ENCODE results near the gene ASS1. TPM values are rescaled to one million over a fixed set of nuclear protein-coding genes. Genes with fewer than 3 reads are reported as not detected.

ASS1 gene
- total and polyA plus RNA-seq, 2 donors (not counting 1 experiment from before 2014, with no cell fraction given), result 44.7 to 223 TPM

DNA sequence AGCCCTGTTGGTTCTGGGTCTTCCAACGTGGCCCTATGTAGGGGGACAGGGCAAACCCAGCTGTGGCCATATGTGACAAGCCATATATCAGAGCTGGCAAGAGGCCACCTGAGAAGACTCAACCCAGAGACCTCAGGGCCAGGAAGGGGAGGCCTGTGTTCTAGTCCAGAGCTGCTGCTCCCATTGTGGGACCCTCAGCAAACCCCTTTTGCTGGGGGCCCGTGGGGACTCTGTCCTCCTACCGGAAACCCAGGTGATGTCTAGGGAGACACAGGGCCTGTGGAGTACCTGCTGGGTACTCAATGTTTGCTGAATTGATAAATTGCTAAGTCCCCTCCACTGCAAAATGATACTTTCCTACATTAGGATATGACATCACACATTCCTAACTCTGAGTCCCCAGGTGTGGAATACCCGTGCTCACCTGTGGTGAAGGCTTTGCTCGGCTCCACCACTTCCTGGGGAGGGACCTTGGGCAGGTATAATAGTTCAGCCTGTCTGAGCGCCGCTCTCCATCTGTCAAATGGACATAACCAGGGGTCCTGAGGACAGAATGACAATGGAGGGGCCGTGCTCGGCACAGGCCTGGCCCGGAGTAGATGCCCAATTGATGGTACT lies 38.4 kb upstream of the ASS1 start:
- Histone ChIP-seq H3K4me3 (replicated peaks in 1 of 4; ENCODE audit: control extremely low read depth in 1 of 4, insufficient read depth in 1 of 4, low read depth in 3 of 4, low read length in 4 of 4) (no peak overlapping the region), H3K79me2 (ENCODE audit: control insufficient read depth, insufficient read depth, low read length) (no peaks in the 10 kb centered on the region), H3K9ac (ENCODE audit: insufficient read depth, low read length) (no peak overlapping the region), H3K27me3 (ENCODE audit: control insufficient read depth, insufficient read depth, low read length) (no peaks in the 10 kb centered on the region), H4K20me1 (ENCODE audit: control insufficient read depth, extremely low read depth, insufficient read depth, low read length) (no peaks in the 10 kb centered on the region), H3K9me3 (ENCODE audit: control insufficient read depth, insufficient read depth, low read depth, low read length) (no peaks in the 10 kb centered on the region), H3K4me1 (ENCODE audit: control insufficient read depth, extremely low read depth, insufficient read depth, low read length) (no peaks in the 10 kb centered on the region), H3K27ac (ENCODE audit: insufficient read depth, low read length) (no peak overlapping the region), H3K36me3 (ENCODE audit: control insufficient read depth, insufficient read depth, low read length) (no peaks in the 10 kb centered on the region), H3K4me2 (ENCODE audit: extremely low read depth, insufficient read depth, low read length) (no peak overlapping the region), H2AFZ (ENCODE audit: low read length) (no peak overlapping the region)
- DNase-seq (ENCODE audit: low read depth in 2 of 2), result no peak
- TF ChIP-seq, protein P1, sequence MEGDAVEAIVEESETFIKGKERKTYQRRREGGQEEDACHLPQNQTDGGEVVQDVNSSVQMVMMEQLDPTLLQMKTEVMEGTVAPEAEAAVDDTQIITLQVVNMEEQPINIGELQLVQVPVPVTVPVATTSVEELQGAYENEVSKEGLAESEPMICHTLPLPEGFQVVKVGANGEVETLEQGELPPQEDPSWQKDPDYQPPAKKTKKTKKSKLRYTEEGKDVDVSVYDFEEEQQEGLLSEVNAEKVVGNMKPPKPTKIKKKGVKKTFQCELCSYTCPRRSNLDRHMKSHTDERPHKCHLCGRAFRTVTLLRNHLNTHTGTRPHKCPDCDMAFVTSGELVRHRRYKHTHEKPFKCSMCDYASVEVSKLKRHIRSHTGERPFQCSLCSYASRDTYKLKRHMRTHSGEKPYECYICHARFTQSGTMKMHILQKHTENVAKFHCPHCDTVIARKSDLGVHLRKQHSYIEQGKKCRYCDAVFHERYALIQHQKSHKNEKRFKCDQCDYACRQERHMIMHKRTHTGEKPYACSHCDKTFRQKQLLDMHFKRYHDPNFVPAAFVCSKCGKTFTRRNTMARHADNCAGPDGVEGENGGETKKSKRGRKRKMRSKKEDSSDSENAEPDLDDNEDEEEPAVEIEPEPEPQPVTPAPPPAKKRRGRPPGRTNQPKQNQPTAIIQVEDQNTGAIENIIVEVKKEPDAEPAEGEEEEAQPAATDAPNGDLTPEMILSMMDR (conservative IDR thresholded peaks at IDR 0.05 in 1 of 2, IDR thresholded peaks at IDR 0.05 in 1 of 2; ENCODE audit: low read depth in 1 of 2, low read length in 2 of 2), result no peak
- no peak for TF ChIP-seq EZH2 (IDR thresholded peaks at IDR 0.05; ENCODE audit: low read length, missing control alignments)

DNA sequence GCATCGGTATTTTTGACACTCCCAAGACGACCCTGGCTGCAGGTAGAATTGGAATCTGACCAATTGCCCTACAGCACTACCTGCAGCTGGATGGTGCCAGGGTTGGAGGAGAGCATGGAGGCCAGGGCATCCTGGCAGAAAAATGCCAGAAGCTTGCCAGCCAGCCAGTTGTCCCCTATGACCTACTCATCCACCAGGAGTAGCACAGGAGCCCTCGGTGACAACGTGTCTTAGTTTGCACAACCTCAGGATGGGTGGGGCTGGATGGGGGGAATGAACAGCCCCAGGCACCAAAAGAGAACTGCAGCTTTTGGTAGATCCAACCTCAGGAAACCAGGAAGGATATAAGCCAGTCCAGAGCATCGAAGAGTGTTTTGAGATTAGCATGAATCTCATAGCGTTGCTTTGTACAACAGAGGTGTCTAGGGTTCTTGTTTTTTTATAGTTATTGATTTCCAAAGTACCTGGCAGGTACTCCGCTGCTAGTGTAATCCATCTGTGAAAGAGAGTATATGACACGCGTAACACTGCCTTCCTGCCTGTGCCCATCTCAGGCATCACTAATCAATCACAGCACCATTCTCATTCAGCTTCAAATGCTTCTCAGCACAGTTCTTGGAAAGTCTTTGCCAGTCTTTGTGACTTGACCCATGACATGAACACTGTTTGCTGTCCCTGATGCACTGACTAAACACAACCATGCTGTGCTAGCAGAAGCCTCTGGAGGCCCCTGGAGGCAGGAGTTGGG lies 36.7 kb upstream of the ASS1 start:
- Histone ChIP-seq H3K9ac (ENCODE audit: insufficient read depth, low read length) (no peak overlapping the region), H3K27me3 (ENCODE audit: control insufficient read depth, insufficient read depth, low read length) (no peaks in the 10 kb centered on the region), H3K4me3 (replicated peaks in 1 of 4; ENCODE audit: control extremely low read depth in 1 of 4, insufficient read depth in 1 of 4, low read depth in 3 of 4, low read length in 4 of 4) (no peak overlapping the region), H3K4me2 (ENCODE audit: extremely low read depth, insufficient read depth, low read length) (no peak overlapping the region), H3K9me3 (ENCODE audit: control insufficient read depth, insufficient read depth, low read depth, low read length) (no peaks in the 10 kb centered on the region), H4K20me1 (ENCODE audit: control insufficient read depth, extremely low read depth, insufficient read depth, low read length) (no peaks in the 10 kb centered on the region), H3K4me1 (ENCODE audit: control insufficient read depth, extremely low read depth, insufficient read depth, low read length) (no peaks in the 10 kb centered on the region), H3K79me2 (ENCODE audit: control insufficient read depth, insufficient read depth, low read length) (no peaks in the 10 kb centered on the region), H2AFZ (ENCODE audit: low read length) (no peak overlapping the region), H3K27ac (ENCODE audit: insufficient read depth, low read length) (no peak overlapping the region), H3K36me3 (ENCODE audit: control insufficient read depth, insufficient read depth, low read length) (no peaks in the 10 kb centered on the region)
- TF ChIP-seq, protein P1 (conservative IDR thresholded peaks at IDR 0.05 in 1 of 2, IDR thresholded peaks at IDR 0.05 in 1 of 2; ENCODE audit: low read depth in 1 of 2, low read length in 2 of 2), result no peak
- no peak for TF ChIP-seq EZH2 (IDR thresholded peaks at IDR 0.05; ENCODE audit: low read length, missing control alignments)
- no peak for DNase-seq (ENCODE audit: low read depth in 2 of 2)

DNA sequence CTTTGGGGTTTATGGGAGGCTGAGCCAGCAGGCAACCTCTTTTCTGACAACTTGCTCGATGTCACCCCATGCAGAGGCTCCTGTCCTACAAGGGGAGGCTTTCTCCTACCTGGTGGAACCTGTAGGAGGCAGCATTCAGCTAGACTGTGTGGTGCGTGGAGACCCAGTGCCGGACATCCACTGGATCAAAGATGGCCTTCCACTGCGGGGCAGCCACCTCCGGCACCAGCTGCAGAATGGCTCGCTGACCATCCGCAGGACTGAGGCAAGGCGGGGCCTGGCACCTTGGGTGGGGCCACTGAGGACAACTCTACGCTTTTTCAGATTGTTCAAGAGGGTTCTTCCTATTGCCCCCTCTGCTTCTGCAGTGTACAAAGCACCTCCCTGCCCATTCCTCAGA lies 36.1 kb upstream of the ASS1 start:
- Histone ChIP-seq H3K27me3 (ENCODE audit: control insufficient read depth, insufficient read depth, low read length) (no peaks in the 10 kb centered on the region), H3K4me2 (ENCODE audit: extremely low read depth, insufficient read depth, low read length) (no peak overlapping the region), H3K4me1 (ENCODE audit: control insufficient read depth, extremely low read depth, insufficient read depth, low read length) (no peaks in the 10 kb centered on the region), H3K27ac (ENCODE audit: insufficient read depth, low read length) (no peak overlapping the region), H2AFZ (ENCODE audit: low read length) (no peak overlapping the region), H3K4me3 (replicated peaks in 1 of 4; ENCODE audit: control extremely low read depth in 1 of 4, insufficient read depth in 1 of 4, low read depth in 3 of 4, low read length in 4 of 4) (no peak overlapping the region), H3K9ac (ENCODE audit: insufficient read depth, low read length) (no peak overlapping the region), H4K20me1 (ENCODE audit: control insufficient read depth, extremely low read depth, insufficient read depth, low read length) (no peaks in the 10 kb centered on the region), H3K36me3 (ENCODE audit: control insufficient read depth, insufficient read depth, low read length) (no peaks in the 10 kb centered on the region), H3K9me3 (ENCODE audit: control insufficient read depth, insufficient read depth, low read depth, low read length) (no peaks in the 10 kb centered on the region), H3K79me2 (ENCODE audit: control insufficient read depth, insufficient read depth, low read length) (no peaks in the 10 kb centered on the region)
- DNase-seq (ENCODE audit: low read depth in 2 of 2), result no peak
- TF ChIP-seq, protein P1 (conservative IDR thresholded peaks at IDR 0.05 in 1 of 2, IDR thresholded peaks at IDR 0.05 in 1 of 2; ENCODE audit: low read depth in 1 of 2, low read length in 2 of 2), result no peak
- no peak for TF ChIP-seq EZH2 (IDR thresholded peaks at IDR 0.05; ENCODE audit: low read length, missing control alignments)

Data from fibroblast of lung (primary cell).